Glomerular endothelial cell (primary cell): Measurements from ENCODE around the gene CTSD. TPM values are rescaled to one million over a fixed set of nuclear protein-coding genes. Genes with fewer than 3 reads are reported as not detected.

Experiments
- DNase-seq: peaks from one replicate; pipeline ENCODE4 v3.0.0-alpha.2; 2011; ENCODE audit warnings: low read depth, low spot score; ENCODE audit errors: extremely low read depth
- total RNA-seq: library from RNA; depleted of rRNA; stranded (reverse); fragments of >200 nt; gene quantifications from 2 replicates; pipeline ENCODE4 v1.2.3, GENCODE V29; 2015

Gene CTSD
- total RNA-seq, 1 donor from 2014 or later = 739 TPM

DNA sequence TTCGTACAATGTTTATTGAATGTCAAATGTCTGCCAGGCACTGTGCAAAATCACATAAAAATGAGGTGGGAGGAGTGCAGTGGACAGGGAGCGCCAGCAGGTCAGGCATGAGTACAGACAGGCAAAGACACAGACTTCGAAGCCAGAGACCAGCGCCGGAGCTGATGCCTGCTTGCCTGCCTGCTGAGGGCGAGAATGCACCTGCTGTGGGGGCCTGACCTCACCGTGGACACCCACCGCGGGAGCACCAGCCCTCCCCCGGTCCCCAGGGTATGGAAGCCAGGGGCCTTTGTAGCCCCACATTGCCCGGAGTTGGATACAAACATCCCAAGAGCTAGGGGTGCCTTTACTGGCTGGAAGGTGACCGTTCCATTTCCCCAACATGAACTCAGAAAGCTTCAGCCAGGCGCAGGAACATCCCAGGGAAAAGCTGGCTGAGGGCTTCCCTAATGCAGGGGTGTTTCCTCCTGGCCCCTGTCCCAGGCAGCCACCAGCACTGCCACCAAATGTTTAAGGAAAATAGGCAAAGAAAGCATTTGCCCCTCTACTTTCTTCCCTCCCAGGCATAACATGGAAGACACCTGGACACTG, 31.2 kb downstream of the CTSD start:
- no peak for DNase-seq

DNA sequence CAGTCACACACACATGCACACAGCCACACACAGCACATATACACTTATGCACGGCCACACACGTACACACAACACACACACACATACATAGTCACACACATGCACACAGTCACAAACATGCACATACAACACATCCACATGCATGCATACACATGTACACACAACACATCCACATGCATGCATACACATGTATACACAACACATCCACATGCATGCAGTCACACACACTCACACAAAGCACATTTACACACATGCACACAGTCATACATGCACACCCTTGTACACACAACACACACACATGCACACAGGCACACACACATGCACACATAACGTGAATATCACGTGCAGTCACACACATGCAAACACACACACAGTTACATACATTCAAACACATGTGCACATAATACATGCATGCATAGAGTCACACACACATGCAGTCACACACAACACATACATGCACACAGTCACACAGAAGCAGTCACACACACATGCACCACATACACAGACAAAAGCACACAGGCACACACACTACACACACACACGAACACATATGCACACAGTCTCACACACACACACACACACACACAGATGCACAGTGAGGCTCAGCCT, 32.2 kb downstream of the CTSD start:
- no peak for DNase-seq

DNA sequence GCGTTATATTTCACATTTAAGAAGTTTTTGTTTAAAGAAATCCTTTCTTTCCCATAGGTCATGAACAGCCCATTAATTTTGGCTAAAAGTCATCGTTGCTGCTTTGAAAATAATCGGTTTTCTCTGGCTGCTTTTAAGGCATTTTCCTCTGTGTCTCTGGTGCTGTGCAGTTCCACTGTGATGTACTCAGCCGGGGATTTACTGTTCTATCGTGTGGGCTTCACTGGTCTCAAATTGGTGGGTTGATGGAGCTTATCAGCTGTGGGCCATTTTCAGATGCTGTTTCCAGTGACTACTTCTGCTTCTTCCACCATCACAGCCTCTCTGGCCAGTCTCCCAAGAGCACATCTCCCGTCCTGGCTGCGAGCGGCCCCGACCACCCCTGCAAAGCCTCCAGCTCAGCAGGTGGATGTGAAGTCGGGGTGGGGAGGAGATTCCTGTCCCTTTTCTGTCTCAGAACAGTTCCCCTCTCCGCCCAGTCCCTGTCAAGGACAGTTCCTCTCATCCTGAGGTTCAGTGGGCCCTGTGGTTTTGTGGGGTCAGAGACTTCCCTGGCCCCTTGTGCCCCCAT, 33.6 kb downstream of the CTSD start:
- no peak for DNase-seq

DNA sequence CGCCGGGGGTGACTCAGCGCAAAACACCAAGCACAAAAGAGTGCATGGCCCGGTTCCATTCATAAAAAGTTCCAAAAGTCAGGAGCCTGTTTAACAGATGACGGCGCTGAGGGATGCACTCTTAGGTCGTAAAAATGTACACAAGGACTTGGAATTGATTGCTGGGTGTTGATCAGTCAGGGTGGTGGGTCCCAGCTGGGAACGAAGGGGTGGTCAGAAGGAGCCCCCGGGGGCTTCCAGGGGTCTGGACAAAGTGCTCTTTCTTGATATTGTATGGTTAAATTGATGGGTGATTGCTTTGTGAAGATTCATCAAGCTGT, 34.1 kb downstream of the CTSD start:
- no peak for DNase-seq

GRCh38 chr11:1728931-1729691, 34.6 kb downstream of the CTSD start:
- no peak for DNase-seq

DNA sequence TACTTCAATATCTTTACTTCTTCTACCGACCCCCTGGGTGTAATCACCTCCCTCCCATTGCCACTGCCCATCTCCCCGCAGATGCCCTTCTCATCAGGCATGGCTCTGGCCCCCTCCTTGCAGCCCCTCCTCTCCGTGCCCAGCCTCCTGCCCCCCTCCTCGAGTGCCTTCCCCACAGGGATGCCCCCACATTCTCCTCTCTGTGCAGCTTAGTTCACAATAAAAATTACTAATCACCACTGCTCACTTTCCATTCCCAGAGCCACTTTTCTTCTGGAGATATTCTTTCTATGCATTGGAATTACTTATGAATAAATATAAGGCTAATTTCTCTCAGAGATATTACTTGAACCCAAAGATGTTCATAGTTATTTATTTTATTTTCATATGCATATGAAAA, 35.4 kb downstream of the CTSD start:
- DNase-seq = no peak

DNA sequence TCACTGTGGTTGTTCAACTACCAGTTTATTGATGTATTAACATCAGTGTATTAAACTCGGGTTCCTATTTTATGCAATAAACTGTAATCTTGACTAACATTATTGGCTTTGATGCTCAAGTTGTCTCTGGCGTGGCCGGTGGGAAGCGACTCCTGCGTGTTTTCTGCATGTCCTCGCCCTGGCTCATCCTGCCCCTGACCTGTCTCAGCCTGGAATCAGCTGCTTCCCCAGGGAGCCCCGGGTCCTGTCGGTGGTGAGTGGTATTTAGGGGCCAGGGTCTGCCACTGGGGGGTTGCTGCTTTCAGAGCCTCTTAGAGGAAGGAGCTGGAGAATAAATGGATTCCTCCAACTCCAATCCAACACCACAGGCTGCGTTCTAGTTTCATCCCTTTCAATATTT, 35.9 kb downstream of the CTSD start:
- no peak for DNase-seq

DNA sequence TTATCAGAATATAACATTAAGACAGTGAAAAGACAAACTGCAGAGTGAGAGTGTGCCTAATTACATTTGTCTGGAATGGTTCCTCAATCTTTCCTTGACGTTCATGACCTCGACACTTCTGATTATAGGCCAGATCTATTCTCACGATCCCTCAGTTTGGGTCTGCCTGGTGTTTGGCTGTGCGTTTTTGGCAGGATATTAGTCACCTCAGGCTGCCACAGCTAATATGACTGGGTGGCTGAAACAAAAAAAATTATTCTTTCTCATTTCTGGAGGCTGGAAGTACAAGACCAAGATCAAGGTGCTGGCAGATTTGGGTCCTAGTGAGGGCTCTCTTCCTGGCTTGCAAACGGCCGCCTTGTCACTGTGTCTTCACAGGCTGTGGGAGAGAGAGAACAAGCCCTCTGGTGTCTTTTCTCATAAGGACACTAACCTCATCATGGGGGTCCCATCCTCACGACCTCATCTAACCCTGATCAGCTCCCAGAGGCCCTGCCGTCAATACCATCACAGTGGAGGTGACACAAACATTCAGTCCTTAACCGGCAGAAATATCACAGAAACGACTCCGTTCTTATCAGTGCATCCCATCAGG, 36.5 kb downstream of the CTSD start:
- no peak for DNase-seq

- no peak for DNase-seq
Observed at GRCh38 chr11:1719781-1720180, 43.9 kb downstream of the CTSD start.

GRCh38 chr11:1718326-1718725, 45.4 kb downstream of the CTSD start:
- no peak for DNase-seq

GRCh38 chr11:1717745-1718144, 46.0 kb downstream of the CTSD start:
- DNase-seq = no peak

DNA sequence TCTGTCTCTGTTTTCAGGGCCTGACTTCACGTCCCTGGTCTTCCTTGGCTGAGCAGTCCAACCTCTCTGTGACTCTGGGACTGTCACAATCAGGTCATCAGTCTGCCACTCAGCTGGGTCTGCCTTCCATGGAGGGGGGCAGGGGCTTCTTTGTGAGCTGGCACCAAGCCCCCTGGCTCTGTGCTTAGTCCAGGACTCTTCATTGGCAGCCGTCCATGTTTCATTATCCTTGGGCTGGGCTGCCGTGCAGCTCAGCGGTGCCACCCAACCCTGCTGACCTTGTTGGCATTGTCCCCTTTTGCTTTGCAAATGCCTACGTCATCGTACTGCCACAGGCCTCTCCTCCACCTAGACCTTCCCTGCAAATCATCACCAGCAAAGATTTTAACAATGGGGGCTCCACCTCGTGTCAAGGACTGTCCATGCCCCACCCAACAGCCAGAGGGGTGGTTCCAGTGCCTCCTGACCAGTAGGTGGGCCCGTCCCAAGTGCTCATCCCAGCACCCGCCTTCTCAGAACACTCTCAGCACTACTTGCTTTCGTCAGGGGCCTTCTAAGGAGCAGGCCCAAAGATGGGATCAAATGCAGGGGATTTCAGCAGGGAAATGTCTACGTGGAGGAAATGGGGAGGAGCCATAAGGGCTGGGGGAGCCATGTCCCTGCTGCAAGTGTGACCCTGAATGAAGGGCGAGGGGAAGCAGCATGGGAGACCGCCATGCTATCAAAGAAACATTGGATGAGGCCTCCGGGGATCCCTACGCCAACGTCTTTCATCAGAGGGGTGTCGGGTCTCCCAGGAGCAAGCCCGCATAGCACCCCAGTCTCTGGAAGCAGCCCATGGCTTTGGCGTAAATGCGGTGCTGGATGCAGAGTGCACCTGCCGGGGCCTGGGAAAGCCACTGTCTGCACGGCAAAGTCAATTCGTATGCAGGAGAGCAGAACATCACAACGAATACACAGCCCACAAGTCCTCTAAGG, 48.5 kb downstream of the CTSD start:
- DNase-seq = no peak

- no peak for DNase-seq
Observed at GRCh38 chr11:1708716-1709115, 55.0 kb downstream of the CTSD start.

GRCh38 chr11:1707751-1708150, 56.0 kb downstream of the CTSD start:
- no peak for DNase-seq

- DNase-seq = no peak
Observed at GRCh38 chr11:1706634-1707400, 56.9 kb downstream of the CTSD start.

GRCh38 chr11:1705126-1706052, 58.3 kb downstream of the CTSD start:
- DNase-seq = no peak

DNA sequence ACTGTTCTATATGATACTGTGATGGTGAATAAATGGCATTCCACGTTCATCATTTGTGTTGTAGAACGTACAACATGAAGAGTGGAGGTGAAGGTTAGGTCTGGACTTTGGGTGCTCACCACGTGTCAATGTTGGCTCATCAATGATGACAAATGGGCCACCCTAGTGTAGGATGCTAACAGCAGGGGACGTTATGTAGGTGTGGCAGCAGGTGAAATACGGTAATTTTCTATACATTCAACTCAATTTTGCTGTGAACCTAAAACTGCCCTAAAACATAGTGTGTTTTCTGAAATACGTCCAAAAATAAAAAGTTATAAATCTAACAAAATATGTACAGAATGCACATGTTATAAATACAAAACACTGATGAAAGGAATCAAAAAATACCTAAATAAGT, 60.6 kb downstream of the CTSD start:
- no peak for DNase-seq
